ACC112 (cell line): ENCODE results near the gene OGFOD3.
"Not testable (repeated sequence)": the region's sequence is repeated elsewhere in the genome, so short reads cannot be mapped to it uniquely, and the experiment has no call there.

ENCODE experiments used
- H2AFZ ChIP-seq: fragments of 200-600 bp; sonication (generic); one replicate; pipeline ENCODE4 v1.6.0; 2017; ENCODE audit warnings: antibody characterized with exemption, low read length; ENCODE audit not compliant: unreplicated experiment
- H3K27ac ChIP-seq: fragments of 200-600 bp; sonication (generic); 2 replicates; pipeline ENCODE4 v1.5.1; 2014; ENCODE audit warnings: low read depth, mild to moderate bottlenecking, antibody characterized with exemption, low read length, moderate library complexity
- H3K27me3 ChIP-seq: fragments of 200-600 bp; sonication (generic); 2 replicates; pipeline ENCODE4 v1.6.1; 2014; ENCODE audit warnings: mild to moderate bottlenecking, antibody characterized with exemption, low read length, moderate library complexity, mixed read lengths; ENCODE audit not compliant: insufficient read depth
- H3K36me3 ChIP-seq: fragments of 200-600 bp; sonication (generic); 2 replicates; pipeline ENCODE4 v1.6.1; 2016; ENCODE audit warnings: mild to moderate bottlenecking, antibody characterized with exemption, low read length, moderate library complexity, mixed read lengths; ENCODE audit not compliant: insufficient read depth
- H3K4me1 ChIP-seq: fragments of 200-600 bp; sonication (generic); one replicate; pipeline ENCODE4 v1.6.1; 2016; ENCODE audit warnings: low read length, mixed read lengths; ENCODE audit not compliant: insufficient read depth, unreplicated experiment, control insufficient read depth
- H3K4me3 ChIP-seq: fragments of 200-600 bp; sonication (generic); 2 replicates; pipeline ENCODE4 v1.5.1; 2014; ENCODE audit warnings: mild to moderate bottlenecking, low read depth, low read length
- H3K79me2 ChIP-seq: fragments of 200-600 bp; sonication (generic); one replicate; pipeline ENCODE4 v1.6.0; 2016; ENCODE audit warnings: low read length; ENCODE audit not compliant: control insufficient read depth, unreplicated experiment, insufficient read depth

Gene OGFOD3

GRCh38 chr17:82359451-82360074 is 58.8 kb downstream of the OGFOD3 start:
- not testable (repeated sequence) for H2AFZ ChIP-seq, H3K27ac ChIP-seq, H3K36me3 ChIP-seq, H3K79me2 ChIP-seq, H3K27me3 ChIP-seq, H3K4me3 ChIP-seq
- H3K4me1 ChIP-seq: peaks cover 15% of the 10 kb centered on the region

- H3K4me3 ChIP-seq: no peak within 1 kb of the TSS
- H3K4me1 ChIP-seq: peaks cover 15% of the 10 kb centered on the region
- H2AFZ ChIP-seq: no peak within 1 kb of the TSS
- H3K27me3 ChIP-seq: no peaks in the 10 kb centered on the region
- H3K36me3 ChIP-seq: no peaks in the 10 kb centered on the region
- H3K79me2 ChIP-seq: no peaks in the 10 kb centered on the region
- H3K27ac ChIP-seq: no peak within 1 kb of the TSS
Measured at GRCh38 chr17:82358465-82359350, 59.7 kb downstream of the OGFOD3 start, which contains the start of gene TEX19. Gene TEX19, plus strand, starts transcription at chr17:82359247. Its CDS starts 2,904 bp downstream, at chr17:82362151.

DNA sequence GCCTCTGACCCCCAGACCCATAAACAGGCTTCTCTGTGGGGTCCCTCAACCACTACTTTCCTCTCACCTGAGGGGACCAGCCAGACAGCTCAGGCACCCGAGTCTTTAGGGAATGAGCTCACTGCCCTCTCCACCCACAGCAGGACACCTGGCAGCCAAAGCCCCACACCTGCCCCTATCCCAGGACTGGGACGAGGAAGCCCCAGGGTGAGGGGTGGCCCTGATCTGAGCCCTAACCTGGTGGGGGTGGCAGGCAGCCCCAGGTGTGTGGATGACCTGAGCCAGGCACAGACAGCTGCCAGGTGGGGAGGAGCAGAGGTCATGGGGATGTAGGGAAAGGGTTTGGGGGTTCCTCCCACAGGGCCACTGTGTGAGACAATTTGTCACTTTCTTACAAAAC is 61.0 kb downstream of the OGFOD3 start:
- no peak overlapping the region for H3K27ac ChIP-seq
- no peak overlapping the region for H3K4me3 ChIP-seq

DNA sequence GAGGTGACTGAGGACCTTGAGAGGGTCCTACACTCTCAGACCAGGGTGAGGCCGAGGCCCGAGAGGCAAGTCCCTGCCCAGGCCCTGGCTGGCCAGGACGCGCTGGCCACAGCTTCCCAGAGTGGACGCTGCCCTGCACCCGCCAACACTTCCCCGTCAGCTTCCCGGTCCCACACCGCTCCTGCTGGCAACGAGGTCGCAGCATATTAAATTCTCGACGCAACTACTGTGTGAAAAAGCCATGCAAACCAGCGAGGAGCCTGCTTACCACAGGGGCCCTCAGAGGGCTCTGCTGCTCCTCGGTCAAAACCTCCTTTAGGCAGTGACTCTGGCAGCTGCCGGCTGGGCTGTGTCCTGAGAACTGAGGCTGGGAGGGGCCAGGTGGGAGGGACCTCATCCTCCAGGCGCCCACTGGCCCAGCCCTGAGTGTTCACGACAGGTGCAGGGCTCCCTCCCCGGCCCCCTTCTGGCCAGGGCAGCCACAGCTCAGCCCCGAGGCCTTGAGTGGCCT is 61.5 kb downstream of the OGFOD3 start:
- Histone ChIP-seq H3K27me3 (no peaks in the 10 kb centered on the region), H2AFZ (no peak overlapping the region), H3K4me3 (no peak overlapping the region), H3K79me2 (no peaks in the 10 kb centered on the region), H3K27ac (no peak overlapping the region), H3K4me1 (peaks cover 15% of the 10 kb centered on the region), H3K36me3 (no peaks in the 10 kb centered on the region)

More for the DNA sequence above, 61.0 kb downstream of the OGFOD3 start:
- no peaks in the 10 kb centered on the region for H3K79me2 ChIP-seq
- H3K4me1 ChIP-seq: peaks cover 15% of the 10 kb centered on the region
- H2AFZ ChIP-seq: no peak overlapping the region
- H3K27me3 ChIP-seq: no peaks in the 10 kb centered on the region
- H3K36me3 ChIP-seq: no peaks in the 10 kb centered on the region

- Histone ChIP-seq H2AFZ (no peak overlapping the region), H3K79me2 (no peaks in the 10 kb centered on the region), H3K27ac (no peak overlapping the region), H3K4me3 (no peak overlapping the region), H3K36me3 (no peaks in the 10 kb centered on the region), H3K4me1 (peaks cover 15% of the 10 kb centered on the region), H3K27me3 (no peaks in the 10 kb centered on the region)
Measured at GRCh38 chr17:82355770-82356427, 62.5 kb downstream of the OGFOD3 start.

DNA sequence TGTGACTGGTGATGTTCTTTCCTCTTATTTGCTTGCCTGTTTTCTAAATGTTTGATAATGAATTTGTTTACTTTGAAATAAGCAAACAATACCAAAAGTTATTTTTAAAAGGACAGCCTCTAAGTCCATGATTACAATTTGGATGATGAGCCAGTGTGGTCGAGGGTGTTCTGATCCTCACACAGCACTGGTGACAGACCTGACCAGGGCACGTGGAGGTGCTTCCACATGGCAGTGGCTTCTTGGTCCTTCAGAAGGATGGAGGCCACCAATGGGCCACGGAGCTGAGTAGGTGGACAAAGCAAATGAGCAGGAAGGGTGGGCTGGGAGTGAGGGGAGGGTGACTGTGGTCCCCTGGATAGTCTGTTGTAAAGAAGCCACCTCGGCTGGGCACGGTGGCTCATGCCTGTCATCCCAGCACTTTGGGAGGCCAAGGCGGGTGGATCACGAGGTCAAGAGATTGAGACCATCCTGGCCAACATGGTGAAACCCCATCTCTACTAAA is 63.5 kb downstream of the OGFOD3 start:
- no peaks in the 10 kb centered on the region for H3K79me2 ChIP-seq
- no peak overlapping the region for H3K4me3 ChIP-seq
- H3K27me3 ChIP-seq: no peaks in the 10 kb centered on the region
- H3K36me3 ChIP-seq: no peaks in the 10 kb centered on the region
- no peak overlapping the region for H2AFZ ChIP-seq
- peaks cover 15% of the 10 kb centered on the region for H3K4me1 ChIP-seq
- H3K27ac ChIP-seq: no peak overlapping the region

DNA sequence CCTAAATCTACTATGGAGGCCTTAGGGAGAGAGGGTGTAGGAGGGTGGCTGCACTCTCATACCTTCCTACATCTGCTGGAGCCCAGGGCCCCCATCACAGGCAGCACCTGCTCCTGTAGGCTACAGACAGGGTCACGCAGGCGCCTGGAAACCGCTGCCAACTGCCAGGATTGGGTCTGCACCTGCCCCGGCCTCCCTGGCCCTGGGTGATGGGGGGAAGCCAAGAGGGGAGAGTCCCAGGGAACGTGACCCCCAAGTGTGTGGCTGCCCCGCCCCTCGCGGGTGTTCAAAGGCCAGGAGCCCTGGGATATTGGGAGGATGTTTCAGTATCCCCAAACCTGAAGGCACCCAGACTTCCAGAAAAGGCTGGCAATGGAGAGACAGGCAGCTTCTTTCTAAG is 64.9 kb downstream of the OGFOD3 start:
- Histone ChIP-seq H3K79me2 (no peaks in the 10 kb centered on the region), H3K4me1 (peaks cover 13% of the 10 kb centered on the region), H2AFZ (no peak overlapping the region), H3K27me3 (no peaks in the 10 kb centered on the region), H3K36me3 (no peaks in the 10 kb centered on the region), H3K27ac (no peak overlapping the region), H3K4me3 (no peak overlapping the region)

DNA sequence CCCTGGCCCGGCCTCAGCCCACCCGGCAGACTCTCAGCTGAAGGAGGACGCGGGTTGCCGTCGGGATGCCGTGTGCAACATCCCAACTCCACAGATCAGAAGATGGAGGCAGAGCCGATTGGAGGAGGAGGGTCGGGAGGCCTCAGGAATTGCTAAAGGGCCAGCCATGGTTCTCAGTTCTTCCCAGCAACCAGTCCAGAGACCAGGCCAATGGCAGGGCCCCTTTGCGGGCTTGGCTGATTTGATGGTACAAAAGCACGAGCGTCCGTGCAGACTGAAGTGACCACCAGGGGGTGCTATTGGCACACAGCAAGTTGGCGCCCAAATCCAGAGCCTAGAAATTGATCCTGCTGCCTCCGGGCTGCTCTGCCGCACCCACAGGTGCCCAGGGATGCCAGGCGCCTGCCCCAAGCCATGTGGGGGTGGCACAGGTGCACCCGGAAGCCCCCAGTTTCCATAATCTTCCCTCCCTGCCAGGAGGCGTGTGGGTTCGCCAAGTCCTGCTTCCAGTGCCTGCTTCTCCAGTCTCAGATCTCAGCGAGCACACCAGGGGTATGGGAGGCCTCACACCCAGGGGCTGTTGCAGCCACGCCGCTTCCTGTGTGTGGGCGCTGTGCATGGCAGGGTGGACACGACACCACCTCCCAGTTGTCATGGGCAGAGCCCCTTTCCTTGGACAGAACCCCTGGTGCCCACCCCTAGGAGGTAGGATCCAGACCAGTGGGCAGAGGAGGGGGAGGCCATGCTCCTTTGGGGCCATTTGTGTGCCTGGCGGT is 66.5 kb downstream of the OGFOD3 start:
- no peak overlapping the region for H3K4me3 ChIP-seq
- H3K27ac ChIP-seq: no peak overlapping the region
- H3K36me3 ChIP-seq: no peaks in the 10 kb centered on the region
- H3K4me1 ChIP-seq: peaks cover 13% of the 10 kb centered on the region
- no peaks in the 10 kb centered on the region for H3K27me3 ChIP-seq
- H3K79me2 ChIP-seq: no peaks in the 10 kb centered on the region
- no peak overlapping the region for H2AFZ ChIP-seq

- H3K36me3 ChIP-seq: no peaks in the 10 kb centered on the region
- no peak overlapping the region for H2AFZ ChIP-seq
- peaks cover 11% of the 10 kb centered on the region for H3K4me1 ChIP-seq
- no peak overlapping the region for H3K27ac ChIP-seq
- no peak overlapping the region for H3K4me3 ChIP-seq
- H3K79me2 ChIP-seq: no peaks in the 10 kb centered on the region
- no peaks in the 10 kb centered on the region for H3K27me3 ChIP-seq
Measured at GRCh38 chr17:82351254-82351712, 67.1 kb downstream of the OGFOD3 start.
